ENCODE results near the gene RNU6-8. TPM values are rescaled to one million over a fixed set of nuclear protein-coding genes. Genes with fewer than 3 reads are reported as not detected.
A peak's percentile ranks its signal among the peaks of the same experiment; 100 is the strongest.

The RNU6-8 gene
- polyA plus RNA-seq, 2 of the 4 experiments (the other 2 are of a cell fraction) = not detected

DNA sequence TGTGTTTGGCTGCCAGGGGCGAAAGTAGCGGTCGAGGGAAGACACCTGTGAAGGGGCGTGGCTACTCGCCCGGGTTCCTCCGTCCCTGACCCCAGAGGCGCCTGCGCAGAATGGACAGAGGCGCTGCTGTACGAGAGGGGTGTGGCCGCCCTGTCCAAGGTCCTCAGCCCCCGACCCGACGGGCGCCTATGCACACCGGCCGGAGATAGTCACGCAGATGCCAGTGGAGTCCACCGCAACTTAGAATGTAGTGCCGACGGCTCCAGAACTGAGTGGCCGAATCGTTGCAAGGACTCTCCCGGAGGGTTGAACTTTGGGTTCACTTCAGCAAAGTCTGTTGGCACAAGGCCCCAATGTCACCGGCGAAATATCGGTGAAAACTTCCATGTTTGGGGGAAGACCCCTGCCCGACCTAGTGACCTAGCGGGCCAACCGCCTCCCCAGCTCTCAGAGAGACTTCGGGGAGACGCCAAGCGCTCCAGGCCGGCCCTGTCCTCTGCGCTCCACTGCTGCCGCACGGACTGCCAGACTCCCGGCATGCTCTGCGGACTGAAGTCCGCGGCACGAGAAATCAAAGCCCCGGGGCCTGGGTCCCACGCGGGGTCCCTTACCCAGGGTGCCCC lies 1.8 kb downstream of the RNU6-8 start:
- CTCF ChIA-PET = interaction anchor here (1.3 to 2.3 kb wide), 2 partner anchors 50 to 267 kb away, joined by 3 to 6 read pairs; no protein-coding TSS in a partner anchor

DNA sequence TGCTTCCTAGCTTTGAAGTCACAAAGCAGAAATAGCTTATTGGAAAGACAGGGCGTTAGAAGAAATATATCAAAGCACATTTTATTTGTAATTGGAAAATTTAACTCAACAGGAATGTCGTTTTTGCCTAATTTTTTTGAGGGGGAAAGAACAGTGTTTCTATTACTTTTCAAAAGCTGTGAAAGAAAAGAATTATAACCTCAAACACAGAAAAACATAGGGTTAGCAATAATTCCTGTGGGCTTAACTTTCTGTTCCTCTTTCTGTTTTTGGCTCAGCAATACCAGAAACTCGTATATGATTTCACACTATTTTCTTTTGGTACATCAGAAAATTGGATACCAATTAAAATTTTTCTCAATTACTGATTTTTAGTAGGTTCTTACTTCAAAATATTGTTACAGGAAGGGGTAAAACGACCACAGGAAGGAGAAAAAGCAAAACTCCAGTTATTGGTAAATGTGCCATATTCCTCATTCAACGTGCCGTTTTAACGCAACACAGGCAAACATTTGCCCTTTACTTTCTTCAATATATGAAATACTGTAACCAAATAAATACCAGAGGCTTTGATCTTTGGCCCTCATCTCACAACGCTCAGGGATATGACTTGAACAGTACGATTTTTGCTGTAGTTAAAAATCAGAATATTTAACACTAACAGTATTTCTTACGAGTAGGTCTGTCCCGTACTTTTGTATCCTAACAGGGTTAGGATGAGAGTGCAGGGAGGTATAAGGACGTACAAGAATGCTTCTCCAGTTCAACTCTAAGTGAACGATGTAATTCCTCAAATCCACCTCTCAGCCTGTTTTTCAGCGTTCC lies 2.5 kb downstream of the RNU6-8 start:
- ChIA-PET CTCF (interaction anchor here (0.7 to 2.8 kb wide), 3 partner anchors 17 to 266 kb away, joined by 3 to 11 read pairs (median 3); no protein-coding TSS in a partner anchor), POLR2A (no interaction called here)
- WGBS (ENCODE audit: missing lambda C conversion rate) = 6% methylated on average over 14 of the region's 14 CpGs
- Histone ChIP-seq H3K4me1 (peaks cover 11% of the 10 kb centered on the region; the same call in 1 of the 3 replicates), H3K27ac (peak overlapping the region; percentile 80 to 91), H3K4me2 (peak overlapping the region; percentile 81), H3K4me3 (peak overlapping the region; percentile 60), H3K9me3 (no peaks in the 10 kb centered on the region)
- DNase-seq (ENCODE audit: low read depth in 1 of 2, low spot score in 1 of 2) = no peak
- ATAC-seq = no peak; a peak in 2 of 6 replicates
- TF ChIP-seq, protein P1, sequence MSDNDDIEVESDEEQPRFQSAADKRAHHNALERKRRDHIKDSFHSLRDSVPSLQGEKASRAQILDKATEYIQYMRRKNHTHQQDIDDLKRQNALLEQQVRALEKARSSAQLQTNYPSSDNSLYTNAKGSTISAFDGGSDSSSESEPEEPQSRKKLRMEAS (IDR thresholded peaks at IDR 0.05) = no peak
- TF ChIP-seq MYC (IDR thresholded peaks at IDR 0.05; ENCODE audit: borderline replicate concordance, low read length) (no peak), FOSB (CRISPR knock-in tag; IDR thresholded peaks at IDR 0.05) (0 out of 2 replicates have a peak, but pooled peaks have one; percentile 26), HOXA7 (CRISPR knock-in tag; IDR thresholded peaks at IDR 0.05) (0 out of 2 replicates have a peak, but pooled peaks have one; percentile 40)
- no peak for FAIRE-seq

More for the DNA sequence above, 1.8 kb downstream of the RNU6-8 start:
- H3K9me3 ChIP-seq = no peaks in the 10 kb centered on the region
- POLR2A ChIA-PET = interaction anchor here (2.3 kb wide), 1 partner anchor 124 kb away, joined by 35 read pairs; the partner anchor contains the start of gene ARHGAP5
- peak overlapping the region; percentile 81 for H3K4me2 ChIP-seq
- TF ChIP-seq POLR2A (IDR thresholded peaks at IDR 0.05; ENCODE audit: low read length) (peak; percentile 39), KDM1A (IDR thresholded peaks at IDR 0.05; ENCODE audit: low read depth) (no peak), RAD21 (conservative IDR thresholded peaks at IDR 0.05 in 1 of 2, IDR thresholded peaks at IDR 0.05 in 1 of 2) (no peak), PHF8 (IDR thresholded peaks at IDR 0.05; ENCODE audit: borderline replicate concordance, low read depth) (peak; percentile 70), SMC3 (IDR thresholded peaks at IDR 0.05) (peak; percentile 11; the same call in 1 of the 3 replicates), JUN (IDR thresholded peaks at IDR 0.05) (peak in 1 of 2 experiments; percentile 48; a peak in 1 of 5 replicates), ESRRA (IDR thresholded peaks at IDR 0.05; ENCODE audit: borderline replicate concordance, low read length) (0 out of 2 replicates have a peak, but pooled peaks have one; percentile 25), FOSL2 (IDR thresholded peaks at IDR 0.05) (no peak), FOSL2 (CRISPR knock-in tag; IDR thresholded peaks at IDR 0.05) (0 out of 2 replicates have a peak, but pooled peaks have one; percentile 12), JUNB (IDR thresholded peaks at IDR 0.05) (no peak), RCOR1 (IDR thresholded peaks at IDR 0.05; ENCODE audit: low read depth, low read length) (no peak)
- TF ChIP-seq, protein P2, sequence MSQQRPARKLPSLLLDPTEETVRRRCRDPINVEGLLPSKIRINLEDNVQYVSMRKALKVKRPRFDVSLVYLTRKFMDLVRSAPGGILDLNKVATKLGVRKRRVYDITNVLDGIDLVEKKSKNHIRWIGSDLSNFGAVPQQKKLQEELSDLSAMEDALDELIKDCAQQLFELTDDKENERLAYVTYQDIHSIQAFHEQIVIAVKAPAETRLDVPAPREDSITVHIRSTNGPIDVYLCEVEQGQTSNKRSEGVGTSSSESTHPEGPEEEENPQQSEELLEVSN (IDR thresholded peaks at IDR 0.05; ENCODE audit: borderline replicate concordance, low read depth) = peak; percentile 61; the same call in 1 of the 2 replicates
- TF ChIP-seq, protein P3, sequence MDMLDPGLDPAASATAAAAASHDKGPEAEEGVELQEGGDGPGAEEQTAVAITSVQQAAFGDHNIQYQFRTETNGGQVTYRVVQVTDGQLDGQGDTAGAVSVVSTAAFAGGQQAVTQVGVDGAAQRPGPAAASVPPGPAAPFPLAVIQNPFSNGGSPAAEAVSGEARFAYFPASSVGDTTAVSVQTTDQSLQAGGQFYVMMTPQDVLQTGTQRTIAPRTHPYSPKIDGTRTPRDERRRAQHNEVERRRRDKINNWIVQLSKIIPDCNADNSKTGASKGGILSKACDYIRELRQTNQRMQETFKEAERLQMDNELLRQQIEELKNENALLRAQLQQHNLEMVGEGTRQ (IDR thresholded peaks at IDR 0.05) = 0 out of 2 replicates have a peak, but pooled peaks have one; percentile 4
- TF ChIP-seq, protein P4, sequence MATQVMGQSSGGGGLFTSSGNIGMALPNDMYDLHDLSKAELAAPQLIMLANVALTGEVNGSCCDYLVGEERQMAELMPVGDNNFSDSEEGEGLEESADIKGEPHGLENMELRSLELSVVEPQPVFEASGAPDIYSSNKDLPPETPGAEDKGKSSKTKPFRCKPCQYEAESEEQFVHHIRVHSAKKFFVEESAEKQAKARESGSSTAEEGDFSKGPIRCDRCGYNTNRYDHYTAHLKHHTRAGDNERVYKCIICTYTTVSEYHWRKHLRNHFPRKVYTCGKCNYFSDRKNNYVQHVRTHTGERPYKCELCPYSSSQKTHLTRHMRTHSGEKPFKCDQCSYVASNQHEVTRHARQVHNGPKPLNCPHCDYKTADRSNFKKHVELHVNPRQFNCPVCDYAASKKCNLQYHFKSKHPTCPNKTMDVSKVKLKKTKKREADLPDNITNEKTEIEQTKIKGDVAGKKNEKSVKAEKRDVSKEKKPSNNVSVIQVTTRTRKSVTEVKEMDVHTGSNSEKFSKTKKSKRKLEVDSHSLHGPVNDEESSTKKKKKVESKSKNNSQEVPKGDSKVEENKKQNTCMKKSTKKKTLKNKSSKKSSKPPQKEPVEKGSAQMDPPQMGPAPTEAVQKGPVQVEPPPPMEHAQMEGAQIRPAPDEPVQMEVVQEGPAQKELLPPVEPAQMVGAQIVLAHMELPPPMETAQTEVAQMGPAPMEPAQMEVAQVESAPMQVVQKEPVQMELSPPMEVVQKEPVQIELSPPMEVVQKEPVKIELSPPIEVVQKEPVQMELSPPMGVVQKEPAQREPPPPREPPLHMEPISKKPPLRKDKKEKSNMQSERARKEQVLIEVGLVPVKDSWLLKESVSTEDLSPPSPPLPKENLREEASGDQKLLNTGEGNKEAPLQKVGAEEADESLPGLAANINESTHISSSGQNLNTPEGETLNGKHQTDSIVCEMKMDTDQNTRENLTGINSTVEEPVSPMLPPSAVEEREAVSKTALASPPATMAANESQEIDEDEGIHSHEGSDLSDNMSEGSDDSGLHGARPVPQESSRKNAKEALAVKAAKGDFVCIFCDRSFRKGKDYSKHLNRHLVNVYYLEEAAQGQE (IDR thresholded peaks at IDR 0.05) = peak; percentile 81
- TF ChIP-seq, protein P1 (IDR thresholded peaks at IDR 0.05) = peak; percentile 37; the same call in 1 of the 2 replicates
- WGBS (ENCODE audit: missing lambda C conversion rate) = 3% methylated on average over 23 of the region's 46 CpGs
- peaks cover 11% of the 10 kb centered on the region; the same call in 1 of the 3 replicates for H3K4me1 ChIP-seq
- FAIRE-seq = no peak
- peak overlapping the region; percentile 60 for H3K4me3 ChIP-seq
- ATAC-seq = peak; percentile 79 to 85
- peak; percentile 66 to 86 for DNase-seq (ENCODE audit: low read depth in 1 of 2, low spot score in 1 of 2)
- H3K27ac ChIP-seq = peak overlapping the region; percentile 80 to 91

Measured in A549 (cell line).